Measurements from ENCODE around the gene MOB3B. TPM values are rescaled to one million over a fixed set of nuclear protein-coding genes. Genes with fewer than 3 reads are reported as not detected.

Gene MOB3B
- total and polyA plus RNA-seq, 2 of the 13 experiments (the other 11 are each of a cell fraction or from before 2014, with no cell fraction given): 0.03 to 0.09 TPM

DNA sequence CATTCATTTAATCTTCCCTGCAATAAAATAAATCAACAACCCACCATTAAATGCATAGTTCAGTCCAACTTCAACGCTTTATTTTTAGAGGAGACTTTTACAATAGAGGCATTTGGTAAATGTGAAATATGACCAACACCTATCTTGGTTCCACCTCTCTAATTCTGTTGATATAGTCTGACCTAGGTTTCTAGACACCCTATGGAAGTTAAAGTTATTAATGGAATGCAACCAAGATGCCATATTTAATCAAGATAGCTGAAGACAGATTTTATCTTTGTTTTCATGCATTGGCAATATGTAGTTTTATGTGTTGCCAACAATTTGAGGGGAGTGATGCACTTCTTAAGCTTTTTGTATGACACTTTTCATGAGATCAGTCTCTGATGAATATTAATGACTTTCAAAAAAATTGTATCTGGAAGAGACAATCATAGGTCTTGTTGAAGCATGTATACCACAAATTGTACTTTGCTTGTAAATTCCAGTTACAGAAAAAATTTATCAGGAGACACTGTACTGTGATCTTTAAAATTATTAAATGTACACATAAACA lies 107.3 kb downstream of the MOB3B start:
- no peaks in the 10 kb centered on the region for H3K9me3 ChIP-seq (ENCODE audit: low read length)
- no peak overlapping the region for H2AFZ ChIP-seq (ENCODE audit: low read length)
- H3K4me1 ChIP-seq (ENCODE audit: insufficient read depth, low read length): no peaks in the 10 kb centered on the region
- H3K4me2 ChIP-seq (ENCODE audit: low read depth, low read length): no peak overlapping the region
- ChIA-PET CTCF (ENCODE audit: low intra/inter-chr PET ratio, low total read pairs) (no interaction called here), POLR2A (no interaction called here)
- no peaks in the 10 kb centered on the region for H3K79me2 ChIP-seq (ENCODE audit: insufficient read depth, low read length)
- no peak for FAIRE-seq
- DNase-seq (ENCODE audit: low spot score): no peak
- BruUV-seq (replicated peaks): no TSS peak
- 0% methylated on average over 1 of the region's 1 CpG for WGBS (ENCODE audit: low lambda C conversion rate)
- in situ Hi-C loops (cut with HindIII; ENCODE audit: extremely low pct_ligation_motif_present, low pct_unique_long_range_greater_than_20kb) (no loop called here), intact Hi-C loops (cut with micrococcal nuclease; ENCODE audit: unreplicated experiment) (no loop called here)
- no peak for ATAC-seq
- H4K20me1 ChIP-seq (ENCODE audit: insufficient read depth, low read length): no peaks in the 10 kb centered on the region
- no peak overlapping the region for H3K4me3 ChIP-seq (replicated peaks in 1 of 3; ENCODE audit: insufficient read depth in 1 of 3, low read depth in 2 of 3, low read length in 3 of 3)
- H3K36me3 ChIP-seq (replicated peaks in 1 of 2; ENCODE audit: control insufficient read depth in 1 of 2, insufficient read depth in 2 of 2, low read length in 2 of 2): no peaks in the 10 kb centered on the region
- no peak overlapping the region for H3K9ac ChIP-seq (ENCODE audit: insufficient read depth, low read depth, low read length)
- H3K27ac ChIP-seq (ENCODE audit: extremely low read length, insufficient read depth, low read length): no peak overlapping the region
- H3K27me3 ChIP-seq (ENCODE audit: control insufficient read depth in 1 of 2, insufficient read depth in 2 of 2, low read length in 2 of 2): 0 out of 5 replicates have a peak, but pooled peaks cover 0 to 4% of the 10 kb centered on the region in 2 experiments
- TF ChIP-seq ZNF138 (CRISPR knock-in tag; IDR thresholded peaks at IDR 0.05; ENCODE audit: low read depth): no peak
- TF ChIP-seq, protein P1, sequence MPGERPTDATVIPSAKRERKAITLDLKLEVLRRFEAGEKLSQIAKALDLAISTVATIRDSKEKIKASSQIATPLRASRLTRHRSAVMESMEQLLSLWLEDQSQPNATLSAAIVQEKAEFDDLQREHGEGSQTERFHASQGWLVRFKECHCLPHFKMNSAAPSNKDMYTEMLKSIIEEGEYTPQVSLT (CRISPR knock-in tag; IDR thresholded peaks at IDR 0.05; ENCODE audit: borderline replicate concordance, low read depth): no peak
- TF ChIP-seq ZNF180 (CRISPR knock-in tag; IDR thresholded peaks at IDR 0.05; ENCODE audit: borderline replicate concordance, low read depth): no peak
- no peak for TF ChIP-seq ZNF547 (CRISPR knock-in tag; IDR thresholded peaks at IDR 0.05)
- TF ChIP-seq NFATC3 (CRISPR knock-in tag; IDR thresholded peaks at IDR 0.05): no peak
- no peak for TF ChIP-seq RFXANK (CRISPR knock-in tag; IDR thresholded peaks at IDR 0.05)
- TF ChIP-seq HOXA5 (CRISPR knock-in tag; IDR thresholded peaks at IDR 0.05): no peak
- no peak for TF ChIP-seq SMC3 (IDR thresholded peaks at IDR 0.05; ENCODE audit: low read length)
- TF ChIP-seq SMARCC2 (IDR thresholded peaks at IDR 0.05): no peak
- TF ChIP-seq, protein P2, sequence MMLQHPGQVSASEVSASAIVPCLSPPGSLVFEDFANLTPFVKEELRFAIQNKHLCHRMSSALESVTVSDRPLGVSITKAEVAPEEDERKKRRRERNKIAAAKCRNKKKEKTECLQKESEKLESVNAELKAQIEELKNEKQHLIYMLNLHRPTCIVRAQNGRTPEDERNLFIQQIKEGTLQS (CRISPR knock-in tag; IDR thresholded peaks at IDR 0.05): no peak
- TF ChIP-seq HNRNPH1 (optimal IDR thresholded peaks at IDR 0.05; ENCODE audit: low read depth, low read length): no peak
- TF ChIP-seq ZNF619 (CRISPR knock-in tag; IDR thresholded peaks at IDR 0.05): no peak
- no peak for TF ChIP-seq TGIF2 (CRISPR knock-in tag; IDR thresholded peaks at IDR 0.05)
- no peak for TF ChIP-seq PLRG1 (conservative IDR thresholded peaks at IDR 0.05)

Measured in HepG2 (cell line).